SIG-M5 treated with dmso at 0.1 percent for 504 hours (cell line): ENCODE results near the gene PUS3.
A peak's percentile ranks its signal among the peaks of the same experiment; 100 is the strongest.

Source experiments
- DNase-seq: peaks from one replicate; lab custom pipeline; 2025; ENCODE audit not compliant: unreplicated experiment; lab: John Stamatoyannopoulos, UW

The PUS3 gene

GRCh38 chr11:125902927-125903710, at the start of gene PUS3:
TSS of gene PUS3 (minus strand) at chr11:125903206. CDS start at chr11:125896284, 6,922 bp downstream.
- DNase-seq: peak; percentile 77

- no peak for DNase-seq
Measured at GRCh38 chr11:125952559-125952958, 49.6 kb upstream of the PUS3 start.

- DNase-seq: no peak
Measured at GRCh38 chr11:125951731-125952130, 48.7 kb upstream of the PUS3 start.

GRCh38 chr11:125950696-125951651, 48.0 kb upstream of the PUS3 start:
- no peak for DNase-seq

GRCh38 chr11:125950178-125950490, 47.1 kb upstream of the PUS3 start:
- DNase-seq: no peak

GRCh38 chr11:125949271-125950177, 46.5 kb upstream of the PUS3 start:
- no peak for DNase-seq

- DNase-seq: no peak
Measured at GRCh38 chr11:125948278-125949051, 45.5 kb upstream of the PUS3 start.

- DNase-seq: no peak
Measured at GRCh38 chr11:125947419-125948277, 44.6 kb upstream of the PUS3 start.

- no peak for DNase-seq
Measured at GRCh38 chr11:125946712-125947418, 43.9 kb upstream of the PUS3 start.

- DNase-seq: no peak
Measured at GRCh38 chr11:125945797-125946520, 43.0 kb upstream of the PUS3 start, which contains the start of gene VSIG10L2. TSS of gene VSIG10L2 (plus strand) at chr11:125946044. CDS start at chr11:125946056, 12 bp downstream.

GRCh38 chr11:125945011-125945796, 42.2 kb upstream of the PUS3 start:
- DNase-seq: no peak

GRCh38 chr11:125944350-125945010, 41.5 kb upstream of the PUS3 start:
- no peak for DNase-seq

GRCh38 chr11:125943661-125944349, 40.8 kb upstream of the PUS3 start:
- DNase-seq: no peak

GRCh38 chr11:125942771-125943428, 39.9 kb upstream of the PUS3 start:
- DNase-seq: no peak
